Urinary bladder (tissue), 4 donors: ENCODE data around the gene CYP4F22. TPM values are rescaled to one million over a fixed set of nuclear protein-coding genes. Genes with fewer than 3 reads are reported as not detected.
"Not testable (repeated sequence)": the region's sequence is repeated elsewhere in the genome, so short reads cannot be mapped to it uniquely, and the experiment has no call there.

Experiments
- DNase-seq: peaks from one replicate; pipeline ENCODE4 v3.0.0-alpha.2; 2015; ENCODE audit errors: extremely low spot score
- H3K27ac ChIP-seq: one replicate; pipeline ENCODE4 v1.5.1; 2013; ENCODE audit warnings: low read depth, mild to moderate bottlenecking, moderate library complexity
- H3K36me3 ChIP-seq: one replicate; pipeline ENCODE4 v1.6.1; 2013; ENCODE audit warnings: mild to moderate bottlenecking, moderate library complexity; ENCODE audit not compliant: insufficient read depth
- H3K4me1 ChIP-seq: one replicate; pipeline ENCODE4 v1.6.1; 2013; ENCODE audit warnings: mild to moderate bottlenecking, moderate library complexity; ENCODE audit not compliant: insufficient read depth
- H3K4me3 ChIP-seq: one replicate; pipeline ENCODE4 v1.5.1; 2013; ENCODE audit warnings: low read depth, low read length
- WGBS: extraction: QIAGEN DNeasy Blood & Tissue Kit; methylation state at CpG from one replicate; pipeline ENCODE4 v1.1.7; 2013; 5-methylcytosine and 5-hydroxymethylcytosine counted together
- polyA plus RNA-seq: library from polyadenylated mRNA; stranded (reverse); fragments of 200-250 nt; gene quantifications from one replicate; pipeline ENCODE4 v1.2.3, GENCODE V29; 2013
- total RNA-seq: library from RNA; depleted of rRNA; stranded (reverse); fragments of >200 nt; gene quantifications from one replicate; pipeline ENCODE4 v1.2.3, GENCODE V29; 2014
- donor health status: healthy with polysubstance abuse.
- donor health status: healthy.

The CYP4F22 gene
- total and polyA plus RNA-seq, 2 donors: 2.4 to 2.6 TPM

- no peak overlapping the region for H3K27ac ChIP-seq
- no peaks in the 10 kb centered on the region for H3K4me1 ChIP-seq
- DNase-seq: no peak
- no peaks in the 10 kb centered on the region for H3K36me3 ChIP-seq
- H3K4me3 ChIP-seq: no peak overlapping the region
- whole genome bisulfite sequencing: 92% methylated on average over 10 of the region's 10 CpGs
Observed at GRCh38 chr19:15475611-15476010, 32.7 kb upstream of the CYP4F22 start.

- Histone ChIP-seq H3K4me3 (no peak overlapping the region), H3K36me3 (no peaks in the 10 kb centered on the region), H3K4me1 (no peaks in the 10 kb centered on the region), H3K27ac (no peak overlapping the region)
- no peak for DNase-seq
- WGBS: 63% methylated on average over 5 of the region's 5 CpGs
Observed at GRCh38 chr19:15476325-15476724, 32.0 kb upstream of the CYP4F22 start.

GRCh38 chr19:15479391-15480345 is 28.7 kb upstream of the CYP4F22 start, which contains the start of gene PGLYRP2:
TSS of gene PGLYRP2 (minus strand) at chr19:15479501. CDS start at chr19:15479371, 130 bp downstream.
- Histone ChIP-seq H3K4me1 (no peaks in the 10 kb centered on the region), H3K4me3 (no peak within 1 kb of the TSS), H3K27ac (no peak within 1 kb of the TSS), H3K36me3 (no peaks in the 10 kb centered on the region)
- WGBS: 60% methylated on average over 16 of the region's 16 CpGs
- no peak for DNase-seq

GRCh38 chr19:15480996-15481395 is 27.3 kb upstream of the CYP4F22 start:
- 87% methylated on average over 7 of the region's 7 CpGs for WGBS
- not testable (repeated sequence) for H3K36me3 ChIP-seq, H3K4me1 ChIP-seq, H3K4me3 ChIP-seq, H3K27ac ChIP-seq, DNase-seq

- not testable (repeated sequence) for H3K4me1 ChIP-seq, H3K36me3 ChIP-seq, H3K4me3 ChIP-seq, H3K27ac ChIP-seq, DNase-seq
- WGBS: 41% methylated on average over 5 of the region's 5 CpGs
Observed at GRCh38 chr19:15485768-15486167, 22.6 kb upstream of the CYP4F22 start.

GRCh38 chr19:15487038-15487437 is 21.3 kb upstream of the CYP4F22 start:
- no peak overlapping the region for H3K4me3 ChIP-seq
- H3K27ac ChIP-seq: no peak overlapping the region
- DNase-seq: no peak
- H3K36me3 ChIP-seq: no peaks in the 10 kb centered on the region
- H3K4me1 ChIP-seq: no peaks in the 10 kb centered on the region
- WGBS: 91% methylated on average over 4 of the region's 4 CpGs

GRCh38 chr19:15488489-15489226 is 19.7 kb upstream of the CYP4F22 start:
- H3K27ac ChIP-seq: no peak overlapping the region
- H3K4me3 ChIP-seq: no peak overlapping the region
- H3K4me1 ChIP-seq: no peaks in the 10 kb centered on the region
- WGBS: 41% methylated on average over 13 of the region's 13 CpGs
- DNase-seq: no peak
- no peaks in the 10 kb centered on the region for H3K36me3 ChIP-seq

GRCh38 chr19:15495151-15495550 is 13.2 kb upstream of the CYP4F22 start:
- no peaks in the 10 kb centered on the region for H3K4me1 ChIP-seq
- H3K27ac ChIP-seq: no peak overlapping the region
- no peak overlapping the region for H3K4me3 ChIP-seq
- WGBS: 86% methylated on average over 1 of the region's 1 CpG
- no peaks in the 10 kb centered on the region for H3K36me3 ChIP-seq
- DNase-seq: no peak

GRCh38 chr19:15498156-15498858 is 10.0 kb upstream of the CYP4F22 start:
- Histone ChIP-seq H3K27ac (no peak overlapping the region), H3K36me3 (no peaks in the 10 kb centered on the region), H3K4me1 (no peaks in the 10 kb centered on the region), H3K4me3 (no peak overlapping the region)
- DNase-seq: no peak
- WGBS: 72% methylated on average over 10 of the region's 10 CpGs

- no peak for DNase-seq
- WGBS: 57% methylated on average over 6 of the region's 6 CpGs
- H3K36me3 ChIP-seq: no peaks in the 10 kb centered on the region
- H3K27ac ChIP-seq: no peak overlapping the region
- H3K4me3 ChIP-seq: no peak overlapping the region
- no peaks in the 10 kb centered on the region for H3K4me1 ChIP-seq
Observed at GRCh38 chr19:15498910-15499309, 9.4 kb upstream of the CYP4F22 start.

GRCh38 chr19:15501596-15501995 is 6.7 kb upstream of the CYP4F22 start:
- 46% methylated on average over 1 of the region's 1 CpG for WGBS
- Histone ChIP-seq H3K36me3 (no peaks in the 10 kb centered on the region), H3K4me3 (no peak overlapping the region), H3K27ac (no peak overlapping the region), H3K4me1 (no peaks in the 10 kb centered on the region)
- no peak for DNase-seq

- Histone ChIP-seq H3K36me3 (no peaks in the 10 kb centered on the region), H3K4me1 (no peaks in the 10 kb centered on the region), H3K4me3 (no peak overlapping the region), H3K27ac (no peak overlapping the region)
- DNase-seq: no peak
- WGBS: 69% methylated on average over 1 of the region's 1 CpG
Observed at GRCh38 chr19:15502264-15502663, 6.1 kb upstream of the CYP4F22 start.

- no peak overlapping the region for H3K4me3 ChIP-seq
- H3K27ac ChIP-seq: no peak overlapping the region
- WGBS: 69% methylated on average over 5 of the region's 5 CpGs
- DNase-seq: no peak
- no peaks in the 10 kb centered on the region for H3K36me3 ChIP-seq
- H3K4me1 ChIP-seq: no peaks in the 10 kb centered on the region
Observed at GRCh38 chr19:15506074-15506571, 2.2 kb upstream of the CYP4F22 start.
